GM21367 (cell line): ENCODE data around the gene RNF224.

Source experiments
- ATAC-seq: cut with Tn5 transposase; IDR thresholded peaks from one replicate; pipeline ENCODE4 v1.9.1; 2021; ENCODE audit not compliant: unreplicated experiment

Gene RNF224

DNA sequence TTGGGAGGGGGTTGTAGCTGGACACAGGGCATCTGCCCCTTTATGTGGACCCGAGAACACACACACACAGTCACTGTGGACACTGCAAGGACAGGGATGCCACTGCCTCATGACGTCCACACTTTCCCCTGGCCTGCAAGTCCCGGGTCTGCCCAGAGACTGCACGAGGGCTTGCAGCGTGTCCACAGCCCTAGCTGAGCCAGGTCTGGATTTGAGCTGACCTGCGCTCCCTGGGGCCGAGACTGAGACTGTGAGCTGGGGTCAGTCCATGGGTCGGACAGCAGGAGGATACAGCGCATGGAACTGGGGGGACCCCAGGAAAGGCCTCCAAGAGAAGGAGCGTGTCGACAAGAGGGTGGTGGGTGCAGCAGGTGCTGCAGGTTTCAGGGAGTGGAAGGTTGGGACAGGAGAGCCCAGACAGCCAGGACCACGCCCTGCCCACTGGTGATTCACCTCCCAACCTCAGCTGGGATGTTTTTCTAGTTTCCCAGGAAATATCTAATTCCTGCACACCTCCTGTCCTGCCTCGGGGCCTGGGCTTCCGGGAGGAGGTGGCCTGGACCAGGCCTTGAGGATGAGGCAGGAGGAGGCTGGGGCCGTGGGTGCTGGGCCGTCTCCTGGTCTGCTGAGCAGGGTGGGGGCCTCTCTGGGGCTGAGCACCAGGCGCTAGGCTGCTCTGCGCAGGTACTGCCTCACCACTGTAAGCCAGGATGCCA is 806 bp upstream of the RNF224 start:
- ATAC-seq: no peak

- no peak for ATAC-seq
Observed at GRCh38 chr9:137227853-137228505, 677 bp downstream of the RNF224 start.

DNA sequence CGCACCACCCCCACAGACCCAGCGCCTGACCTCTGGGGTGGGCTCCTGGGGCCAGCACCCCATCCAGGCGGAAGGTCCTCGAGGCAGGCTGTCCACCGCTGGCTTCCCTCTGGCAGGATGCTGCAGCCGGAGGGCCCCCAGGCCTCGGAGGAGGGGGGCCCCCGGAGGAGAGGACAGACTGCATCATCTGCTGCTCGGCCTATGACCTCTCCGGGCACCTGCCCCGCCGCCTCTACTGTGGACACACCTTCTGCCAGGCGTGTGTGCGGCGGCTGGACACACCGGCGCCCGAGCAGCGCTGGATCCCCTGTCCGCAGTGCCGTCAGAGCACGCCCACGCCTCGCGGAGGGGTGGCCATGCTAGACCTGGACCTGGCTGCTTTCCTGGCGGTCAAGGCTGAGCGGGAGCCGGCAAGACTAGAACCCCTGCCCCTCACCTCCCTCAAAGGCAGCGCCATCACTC is 1.2 kb downstream of the RNF224 start:
- ATAC-seq: no peak

DNA sequence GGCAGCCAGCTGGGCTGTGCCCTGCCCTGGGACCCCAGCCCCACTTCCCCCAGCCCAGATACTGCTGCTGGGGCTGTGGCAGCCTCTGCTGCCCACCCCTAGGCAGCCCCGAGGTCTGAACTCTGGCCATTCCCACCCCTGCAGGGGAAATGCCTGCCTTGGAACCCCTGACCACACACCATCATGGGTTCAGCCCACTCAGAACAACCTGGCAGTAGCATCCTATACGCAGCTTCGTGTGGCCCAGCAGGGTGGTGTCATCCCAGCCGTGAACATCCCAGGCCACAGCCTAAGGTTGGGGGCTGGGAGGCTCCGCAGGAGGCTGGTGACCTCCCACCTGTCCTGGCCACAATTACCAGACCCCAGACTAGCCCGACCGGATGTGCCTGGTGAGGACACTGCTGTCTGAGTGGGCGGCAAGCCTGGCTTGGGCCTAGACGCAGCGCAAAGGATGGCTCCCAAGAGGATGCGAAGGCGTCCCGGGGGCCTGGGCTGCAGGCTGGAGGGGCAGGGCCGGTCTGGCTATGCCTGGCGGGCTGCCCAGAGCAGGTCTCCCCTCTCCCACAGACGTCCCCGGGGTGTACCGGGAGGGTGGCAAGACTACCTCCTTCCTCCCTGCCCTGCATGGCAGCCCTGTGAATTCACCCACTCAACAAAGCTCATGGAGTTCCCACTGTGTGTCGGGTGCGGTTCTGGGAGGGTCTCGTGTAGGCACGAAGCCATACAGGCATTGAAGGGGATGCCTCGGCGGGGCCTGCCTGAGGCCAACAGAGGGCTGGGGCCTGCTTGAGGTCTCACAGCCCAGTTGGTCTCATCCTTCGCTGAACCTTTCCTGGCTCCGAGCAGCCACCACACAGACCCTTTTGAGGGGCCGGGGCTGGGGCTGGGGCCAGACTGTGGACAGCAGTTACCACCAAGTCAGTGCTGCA is 1.9 kb downstream of the RNF224 start:
- ATAC-seq: no peak

GRCh38 chr9:137229903-137230704 is 2.8 kb downstream of the RNF224 start:
- no peak for ATAC-seq

DNA sequence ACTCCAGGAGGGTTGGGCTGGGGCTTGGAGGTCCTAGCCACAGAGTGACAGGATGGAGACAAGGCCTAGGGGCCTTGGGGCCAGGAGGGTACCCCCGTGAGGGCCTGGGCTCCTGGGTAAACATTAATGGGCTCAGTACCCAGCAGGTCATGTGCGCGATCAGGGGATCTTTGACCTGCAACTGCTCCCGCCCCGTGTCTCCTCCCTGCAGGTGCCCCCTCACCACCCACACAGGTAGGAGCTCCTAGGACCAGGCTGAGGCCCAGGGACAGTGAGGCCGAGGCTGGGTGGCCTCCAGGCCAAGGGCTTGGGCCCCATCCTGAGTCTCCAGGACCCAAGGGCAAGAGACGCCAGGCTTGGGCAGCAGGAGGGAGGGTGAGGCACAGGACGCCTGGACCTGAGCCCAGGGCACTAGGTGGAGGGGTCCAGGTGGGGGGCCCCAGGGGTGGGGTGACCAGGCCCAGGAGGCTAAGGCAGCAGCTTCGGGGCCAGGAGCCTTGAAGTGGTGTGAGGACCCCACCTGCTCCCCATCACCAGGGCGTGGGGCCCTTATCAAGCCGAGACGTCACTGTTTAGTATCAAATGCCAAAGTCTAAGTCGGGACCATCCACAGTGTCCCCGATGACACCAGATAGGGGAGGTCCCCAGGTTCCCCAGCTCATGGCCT is 3.5 kb downstream of the RNF224 start, which contains the start of gene SLC34A3:
Gene SLC34A3 (plus strand): TSS at position 197 of the 667 bp plus-strand sequence. CDS start 802 bp downstream, outside the sequence.
- ATAC-seq: no peak

GRCh38 chr9:137231372-137232039 is 4.2 kb downstream of the RNF224 start:
- no peak for ATAC-seq

DNA sequence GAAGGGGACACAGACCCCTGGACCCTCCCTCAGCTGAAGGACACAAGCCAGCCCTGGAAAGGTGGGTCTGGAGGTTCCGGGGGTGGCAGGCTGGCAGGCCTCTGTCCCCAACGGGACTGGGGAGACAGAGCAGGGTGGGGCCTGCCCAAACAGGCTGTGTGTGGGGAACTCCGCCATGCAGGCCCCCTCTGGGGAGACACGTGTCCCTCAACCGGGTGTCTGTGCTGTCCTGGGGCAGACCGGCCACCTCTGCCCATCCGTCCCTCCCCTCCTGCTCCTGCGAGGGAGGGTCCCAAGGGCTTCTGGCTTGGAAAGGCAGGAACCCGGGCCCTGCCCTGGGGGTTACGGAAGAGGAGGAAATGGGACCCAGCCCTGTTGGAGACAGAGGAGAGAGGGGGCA is 4.8 kb downstream of the RNF224 start:
- ATAC-seq: no peak

GRCh38 chr9:137232510-137232909 is 5.2 kb downstream of the RNF224 start:
- no peak for ATAC-seq

GRCh38 chr9:137233143-137233980 is 6.1 kb downstream of the RNF224 start:
- ATAC-seq: no peak

GRCh38 chr9:137234055-137234697 is 6.9 kb downstream of the RNF224 start:
- ATAC-seq: no peak

GRCh38 chr9:137234758-137235423 is 7.6 kb downstream of the RNF224 start:
- ATAC-seq: no peak

DNA sequence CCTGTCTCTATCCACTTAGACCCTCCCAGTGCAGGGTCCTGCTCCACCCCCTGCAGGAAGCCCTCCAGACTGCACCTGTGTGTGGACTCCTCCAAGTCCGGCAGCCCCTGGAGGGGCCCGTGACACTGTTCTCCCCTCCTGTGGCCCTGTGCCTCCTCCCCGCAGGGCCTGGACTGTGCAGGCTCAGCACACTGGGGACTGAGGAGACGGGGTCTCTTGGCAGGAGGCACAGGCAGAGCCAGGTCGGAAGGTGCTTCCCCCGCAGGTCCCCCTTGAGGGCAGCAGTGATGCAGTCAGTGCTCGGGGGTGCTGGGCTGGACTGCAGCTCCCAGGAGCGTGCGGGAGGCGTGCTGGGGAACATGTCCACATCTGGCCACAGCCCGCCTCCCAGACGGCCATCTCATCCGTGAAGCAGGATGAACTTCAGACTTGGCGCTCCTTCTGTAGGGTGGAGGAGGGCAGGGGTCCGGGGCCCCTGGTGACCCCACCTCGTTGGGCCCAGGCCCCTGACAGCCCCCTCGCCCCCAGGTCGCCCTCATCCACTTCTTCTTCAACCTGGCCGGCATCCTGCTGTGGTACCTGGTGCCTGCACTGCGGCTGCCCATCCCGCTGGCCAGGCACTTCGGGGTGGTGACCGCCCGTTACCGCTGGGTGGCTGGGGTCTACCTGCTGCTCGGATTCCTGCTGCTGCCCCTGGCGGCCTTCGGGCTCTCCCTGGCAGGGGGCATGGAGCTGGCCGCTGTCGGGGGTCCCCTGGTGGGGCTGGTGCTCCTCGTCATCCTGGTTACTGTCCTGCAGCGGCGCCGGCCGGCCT is 8.3 kb downstream of the RNF224 start:
- ATAC-seq: no peak

DNA sequence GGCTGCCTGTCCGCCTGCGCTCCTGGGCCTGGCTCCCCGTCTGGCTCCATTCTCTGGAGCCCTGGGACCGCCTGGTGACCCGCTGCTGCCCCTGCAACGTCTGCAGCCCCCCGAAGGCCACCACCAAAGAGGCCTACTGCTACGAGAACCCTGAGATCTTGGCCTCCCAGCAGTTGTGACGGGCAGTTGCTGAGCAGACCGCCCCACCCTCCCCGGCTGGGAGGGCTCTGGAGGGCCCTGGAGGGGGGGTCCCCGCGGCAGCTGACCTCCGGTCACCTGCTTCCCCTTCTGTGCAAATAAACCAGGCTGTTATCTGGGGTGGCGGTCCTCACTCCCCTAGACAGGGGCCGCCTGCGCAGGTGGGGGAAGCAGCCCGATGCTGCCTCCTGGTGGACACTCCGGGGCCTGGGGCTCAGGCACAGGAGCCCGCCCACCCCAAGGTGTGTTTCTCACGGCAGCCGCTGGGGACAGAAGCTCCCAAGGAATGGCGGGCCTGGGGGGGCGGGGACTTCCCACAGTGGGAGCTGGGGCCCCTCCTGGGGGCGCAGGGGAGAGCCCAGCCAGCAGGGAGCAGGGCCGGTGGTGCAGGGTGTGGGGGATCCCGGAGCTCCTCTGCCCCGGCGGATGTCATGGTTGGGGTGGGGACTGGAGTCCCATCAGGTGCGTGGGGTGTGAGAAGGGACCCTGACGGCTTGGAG is 9.1 kb downstream of the RNF224 start:
- no peak for ATAC-seq

- no peak for ATAC-seq
Observed at GRCh38 chr9:137236936-137237421, 9.7 kb downstream of the RNF224 start.
